AG10803 (cell line): ENCODE results near the gene LCN1.

Source experiments
- DNase-seq: peaks from one replicate; pipeline ENCODE4 v3.0.0; 2010; ENCODE audit warnings: low read depth
- H3K4me3 ChIP-seq: 2 replicates; pipeline ENCODE4 v1.5.1; 2011; ENCODE audit warnings: mild to moderate bottlenecking, low read length, control low read depth
- TF ChIP-seq, protein P1 (sequence below): conservative IDR thresholded peaks from 2 replicates; pipeline ENCODE4 v1.5.1; 2011; ENCODE audit warnings: mild to moderate bottlenecking, low read length, control low read depth, inconsistent platforms

The LCN1 gene

DNA sequence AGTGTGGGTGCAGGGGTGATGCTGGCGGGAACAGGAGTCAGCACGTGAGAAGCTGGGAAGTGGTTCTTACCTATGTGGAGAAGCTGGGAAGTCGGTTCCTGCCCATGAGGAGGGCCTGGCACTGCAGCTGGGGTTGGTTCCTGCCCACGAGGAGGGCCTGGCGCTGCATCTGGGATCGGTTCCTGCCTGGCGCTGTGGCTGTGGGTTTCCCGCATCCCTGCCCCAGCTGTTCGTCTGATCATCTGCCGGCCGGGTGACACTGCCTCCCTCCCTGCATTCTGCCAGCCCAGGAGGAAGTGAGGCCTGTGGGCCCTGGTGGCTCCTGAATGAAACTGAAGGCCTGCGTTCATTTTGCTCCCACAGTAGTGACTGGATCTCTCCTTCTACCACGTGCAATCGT, 29.8 kb downstream of the LCN1 start:
- TF ChIP-seq, protein P1, sequence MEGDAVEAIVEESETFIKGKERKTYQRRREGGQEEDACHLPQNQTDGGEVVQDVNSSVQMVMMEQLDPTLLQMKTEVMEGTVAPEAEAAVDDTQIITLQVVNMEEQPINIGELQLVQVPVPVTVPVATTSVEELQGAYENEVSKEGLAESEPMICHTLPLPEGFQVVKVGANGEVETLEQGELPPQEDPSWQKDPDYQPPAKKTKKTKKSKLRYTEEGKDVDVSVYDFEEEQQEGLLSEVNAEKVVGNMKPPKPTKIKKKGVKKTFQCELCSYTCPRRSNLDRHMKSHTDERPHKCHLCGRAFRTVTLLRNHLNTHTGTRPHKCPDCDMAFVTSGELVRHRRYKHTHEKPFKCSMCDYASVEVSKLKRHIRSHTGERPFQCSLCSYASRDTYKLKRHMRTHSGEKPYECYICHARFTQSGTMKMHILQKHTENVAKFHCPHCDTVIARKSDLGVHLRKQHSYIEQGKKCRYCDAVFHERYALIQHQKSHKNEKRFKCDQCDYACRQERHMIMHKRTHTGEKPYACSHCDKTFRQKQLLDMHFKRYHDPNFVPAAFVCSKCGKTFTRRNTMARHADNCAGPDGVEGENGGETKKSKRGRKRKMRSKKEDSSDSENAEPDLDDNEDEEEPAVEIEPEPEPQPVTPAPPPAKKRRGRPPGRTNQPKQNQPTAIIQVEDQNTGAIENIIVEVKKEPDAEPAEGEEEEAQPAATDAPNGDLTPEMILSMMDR: no peak
- DNase-seq: no peak
- no peak overlapping the region for H3K4me3 ChIP-seq

DNA sequence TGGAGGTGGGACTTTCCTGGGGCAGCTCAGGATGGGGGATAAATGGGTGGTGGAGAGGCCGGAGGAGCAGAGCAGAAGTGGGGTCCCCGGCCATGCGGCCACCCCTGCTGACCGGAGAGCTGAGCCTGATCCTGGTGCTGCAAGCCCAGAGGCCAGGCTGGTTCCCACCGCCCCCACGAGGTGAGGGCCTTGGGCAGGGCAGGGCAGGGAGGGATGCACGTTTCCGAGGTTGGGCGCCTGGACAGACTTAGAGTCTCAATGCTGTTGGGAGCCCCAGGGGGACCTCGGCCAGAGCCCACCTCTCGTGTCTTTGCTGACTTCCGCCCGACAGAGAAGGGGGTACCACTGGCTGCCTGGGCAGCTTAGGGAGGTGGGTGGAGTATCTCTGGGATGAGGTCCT, 30.2 kb downstream of the LCN1 start:
- no peak overlapping the region for H3K4me3 ChIP-seq
- TF ChIP-seq, protein P1: no peak
- no peak for DNase-seq

DNA sequence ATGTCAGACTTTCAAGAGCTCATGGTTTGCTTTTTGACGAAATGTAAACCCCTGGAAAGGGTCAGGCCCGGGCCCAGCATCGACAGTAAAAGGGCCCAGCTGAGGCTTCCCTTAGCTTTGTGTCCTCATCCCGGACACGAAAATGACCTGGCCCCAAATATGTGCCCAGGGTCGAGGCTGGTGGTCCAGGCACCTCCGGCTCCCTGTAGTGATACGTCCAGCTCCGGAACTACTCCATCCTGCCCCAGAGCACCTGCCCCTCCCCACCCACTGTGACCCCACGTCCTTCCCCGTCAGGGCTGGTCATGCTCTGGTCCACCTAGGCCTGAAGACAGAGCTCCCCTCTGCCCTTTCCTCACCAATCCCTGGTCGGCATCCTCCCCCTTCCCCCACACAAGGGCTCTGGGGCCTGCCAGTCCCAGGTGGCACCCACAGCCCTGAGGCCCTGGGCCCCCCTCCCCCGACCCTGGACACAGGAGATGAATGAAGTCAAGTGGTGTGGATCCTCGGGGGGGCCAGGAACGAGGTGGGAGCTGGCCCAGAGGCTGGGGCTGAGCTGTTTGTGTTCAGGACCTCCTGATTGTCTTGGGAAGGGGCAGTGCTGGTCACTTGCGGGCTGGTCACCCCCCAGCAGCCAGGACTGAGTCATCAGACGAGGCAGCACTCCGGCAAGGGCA, 30.9 kb downstream of the LCN1 start:
- no peak overlapping the region for H3K4me3 ChIP-seq
- TF ChIP-seq, protein P1: no peak
- DNase-seq: no peak

DNA sequence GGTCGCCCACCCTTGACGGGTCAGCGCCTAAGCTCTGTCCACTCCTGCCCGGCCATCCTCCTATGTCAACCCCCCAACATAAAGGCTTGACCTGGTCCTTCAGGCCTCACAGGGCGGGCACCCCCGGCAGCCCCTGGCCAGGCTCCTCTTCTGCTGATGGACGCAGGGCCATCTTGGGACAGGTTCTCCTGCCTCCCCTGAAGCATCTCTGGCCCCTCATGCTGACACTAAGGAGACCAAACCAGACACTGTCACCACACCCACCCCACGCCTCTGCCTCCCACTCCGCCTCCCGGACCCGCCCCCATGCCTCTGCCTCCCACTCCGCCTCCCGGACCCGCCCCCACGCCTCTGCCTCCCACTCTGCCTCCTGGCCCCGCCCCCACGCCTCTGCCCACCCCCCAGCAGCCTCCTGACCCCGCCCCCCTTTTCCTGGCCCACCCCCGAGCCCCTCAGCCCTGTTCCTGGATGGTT, 31.5 kb downstream of the LCN1 start:
- no peak for DNase-seq
- H3K4me3 ChIP-seq: no peak overlapping the region
- TF ChIP-seq, protein P1: no peak

DNA sequence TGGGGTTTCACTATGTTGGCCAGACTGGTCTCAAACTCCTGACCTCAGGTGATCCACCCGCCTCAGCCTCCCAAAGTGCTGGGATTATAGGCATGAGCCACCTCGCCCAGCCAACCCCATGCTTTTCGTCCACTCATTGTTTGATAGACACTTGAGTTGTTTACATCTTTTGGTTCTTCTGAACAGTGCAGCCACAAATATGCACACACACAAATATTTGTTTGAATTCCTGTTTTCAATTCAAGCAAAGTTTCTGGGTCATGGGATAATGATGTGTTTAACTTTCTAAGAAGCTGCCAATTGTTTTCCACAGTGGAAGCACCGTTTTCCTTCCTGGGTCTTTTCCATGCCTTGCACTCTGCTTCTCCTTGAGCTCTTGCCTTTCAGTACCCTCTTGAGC, 33.5 kb downstream of the LCN1 start:
- TF ChIP-seq, protein P1: no peak
- no peak overlapping the region for H3K4me3 ChIP-seq
- DNase-seq: no peak

GRCh38 chr9:135555203-135555602, 34.0 kb downstream of the LCN1 start:
- no peak overlapping the region for H3K4me3 ChIP-seq
- DNase-seq: no peak
- TF ChIP-seq, protein P1: no peak

DNA sequence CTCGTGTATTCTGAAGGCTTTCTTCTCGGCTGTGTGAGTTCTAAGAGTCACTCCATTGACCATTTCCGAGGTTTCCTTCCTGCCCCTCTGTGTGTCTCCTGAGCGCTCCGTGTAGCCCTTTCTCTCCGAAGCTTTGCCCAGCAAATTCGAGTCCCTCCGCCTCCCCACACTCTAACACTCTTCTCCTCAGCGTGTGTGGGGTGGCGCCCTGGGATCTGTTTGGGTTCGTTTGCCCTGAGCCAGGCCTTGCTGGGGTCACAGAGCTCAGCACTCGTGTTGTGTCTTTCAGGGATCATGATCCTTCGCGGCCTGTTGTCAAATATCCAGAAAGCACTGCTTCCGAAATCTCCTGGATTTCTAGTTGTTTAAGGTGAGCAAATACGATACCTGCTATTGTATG, 34.7 kb downstream of the LCN1 start:
- TF ChIP-seq, protein P1: no peak
- DNase-seq: no peak
- no peak overlapping the region for H3K4me3 ChIP-seq
